Raji (cell line): ENCODE results near the gene SEC63.

Experiments used
- POLR2A ChIP-seq: IDR thresholded peaks from 2 replicates; pipeline ENCODE4 v1.6.1; 2011; ENCODE audit warnings: low read depth, low read length, control low read depth; ENCODE audit not compliant: insufficient read depth

Gene SEC63

GRCh38 chr6:107957909-107958688 lies at the start of gene SEC63:
Gene SEC63 (minus strand): TSS chr6:107958208. CDS start chr6:107958009, 199 bp downstream.
- TF ChIP-seq POLR2A, result peak; percentile 85

DNA sequence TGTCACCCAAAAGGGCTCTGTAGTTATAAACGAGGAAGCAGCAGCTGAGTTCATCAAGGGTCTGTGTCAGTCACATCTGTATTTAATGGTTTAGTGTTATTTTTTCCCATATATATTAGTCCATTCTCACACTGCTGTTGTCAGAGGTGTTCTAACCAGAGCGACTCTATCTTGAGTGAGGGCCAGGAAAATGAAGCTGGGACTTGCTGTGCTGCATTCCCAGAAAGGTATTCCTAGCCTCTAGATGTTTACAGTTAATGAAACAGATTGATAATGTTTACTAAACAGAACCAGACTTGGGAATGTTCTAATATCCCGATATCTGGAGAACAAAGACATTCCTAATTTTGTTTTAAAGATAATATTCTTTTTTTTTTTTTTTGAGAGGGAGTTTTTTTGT lies 48.0 kb upstream of the SEC63 start:
- TF ChIP-seq POLR2A, result no peak

GRCh38 chr6:108004861-108005260 lies 46.9 kb upstream of the SEC63 start:
- no peak for TF ChIP-seq POLR2A

DNA sequence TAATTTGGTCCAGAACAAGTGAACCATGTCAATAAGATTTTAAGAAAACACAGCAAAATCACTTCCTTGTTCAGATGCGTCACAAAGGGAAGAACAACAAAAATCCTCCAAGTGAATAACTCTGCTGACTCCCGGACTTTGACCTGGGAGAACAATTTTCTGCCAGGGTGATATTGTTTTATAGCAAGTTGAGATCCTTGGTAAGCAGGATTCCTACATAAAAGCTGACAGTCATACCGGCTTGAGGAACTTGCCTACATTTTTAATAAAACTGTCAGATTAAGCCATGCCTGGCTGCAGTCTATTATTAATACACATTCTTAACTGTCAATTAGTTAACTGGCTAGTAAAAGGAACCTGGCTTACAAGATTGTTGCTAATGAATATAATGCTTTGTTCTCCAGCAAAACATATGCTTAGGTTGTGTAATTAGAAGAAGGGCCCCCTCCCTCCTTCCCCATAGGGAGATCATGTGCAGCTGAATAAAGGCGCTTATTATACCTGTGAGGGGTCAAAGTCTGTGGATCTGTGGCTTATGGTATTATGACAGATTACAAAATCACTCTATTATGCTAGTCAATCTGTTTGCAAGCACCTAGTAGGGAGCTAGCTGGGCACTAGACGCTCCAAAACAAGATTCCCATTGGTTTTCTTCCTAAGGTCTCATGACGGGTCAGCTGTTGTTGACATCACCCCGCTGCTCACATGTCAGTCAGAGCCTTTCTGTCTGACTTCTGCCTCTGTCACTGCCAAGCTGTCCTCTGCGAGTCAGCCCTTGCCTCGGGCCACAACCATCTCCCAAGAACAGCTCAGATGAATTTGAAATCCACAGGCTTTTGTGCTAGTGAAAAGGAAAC lies 44.6 kb upstream of the SEC63 start:
- no peak for TF ChIP-seq POLR2A

DNA sequence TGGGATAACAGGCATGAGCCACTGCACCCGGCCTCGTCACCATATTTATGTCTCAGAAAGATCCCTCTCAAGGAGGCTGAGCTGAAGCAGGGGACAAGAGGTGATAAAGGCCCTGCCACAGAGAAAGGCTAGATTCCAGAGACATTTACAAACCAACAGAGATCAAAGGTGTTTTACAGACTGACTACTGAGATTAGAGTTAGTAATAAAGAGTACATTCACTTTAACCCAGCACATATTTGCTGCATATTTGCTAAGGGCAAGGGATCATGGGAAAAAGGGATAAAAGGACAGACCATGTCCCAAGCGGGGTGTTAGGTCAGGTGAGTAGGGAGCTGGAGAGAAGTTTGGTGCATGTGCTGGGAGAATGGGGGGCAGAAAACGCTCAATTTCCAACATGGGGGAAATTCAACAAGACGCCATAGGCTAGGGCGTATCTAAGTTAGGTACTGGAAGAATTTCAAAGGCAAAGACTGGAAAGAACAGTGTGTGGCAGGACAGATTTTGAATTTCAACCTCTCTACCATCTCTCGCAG lies 43.8 kb upstream of the SEC63 start:
- no peak for TF ChIP-seq POLR2A

DNA sequence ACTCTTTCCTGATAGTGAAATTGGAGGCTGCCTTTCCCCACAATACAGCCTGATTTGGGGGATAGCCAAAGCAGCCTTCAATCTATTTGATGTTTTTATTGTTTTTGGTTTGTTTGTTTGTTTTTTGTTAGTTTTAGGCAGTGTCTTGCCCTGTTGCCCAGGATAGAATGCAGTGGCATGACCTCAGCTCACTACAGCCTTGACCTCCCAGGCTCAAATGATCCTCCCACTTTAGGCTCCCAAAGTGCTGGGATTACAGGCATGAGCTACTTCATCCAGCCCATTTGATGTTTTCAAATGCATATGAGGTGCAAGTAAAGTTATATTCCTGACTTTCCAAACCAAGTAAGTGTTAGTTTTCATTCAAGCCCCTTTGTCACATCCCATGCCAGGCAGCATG lies 41.3 kb upstream of the SEC63 start:
- TF ChIP-seq POLR2A, result no peak

DNA sequence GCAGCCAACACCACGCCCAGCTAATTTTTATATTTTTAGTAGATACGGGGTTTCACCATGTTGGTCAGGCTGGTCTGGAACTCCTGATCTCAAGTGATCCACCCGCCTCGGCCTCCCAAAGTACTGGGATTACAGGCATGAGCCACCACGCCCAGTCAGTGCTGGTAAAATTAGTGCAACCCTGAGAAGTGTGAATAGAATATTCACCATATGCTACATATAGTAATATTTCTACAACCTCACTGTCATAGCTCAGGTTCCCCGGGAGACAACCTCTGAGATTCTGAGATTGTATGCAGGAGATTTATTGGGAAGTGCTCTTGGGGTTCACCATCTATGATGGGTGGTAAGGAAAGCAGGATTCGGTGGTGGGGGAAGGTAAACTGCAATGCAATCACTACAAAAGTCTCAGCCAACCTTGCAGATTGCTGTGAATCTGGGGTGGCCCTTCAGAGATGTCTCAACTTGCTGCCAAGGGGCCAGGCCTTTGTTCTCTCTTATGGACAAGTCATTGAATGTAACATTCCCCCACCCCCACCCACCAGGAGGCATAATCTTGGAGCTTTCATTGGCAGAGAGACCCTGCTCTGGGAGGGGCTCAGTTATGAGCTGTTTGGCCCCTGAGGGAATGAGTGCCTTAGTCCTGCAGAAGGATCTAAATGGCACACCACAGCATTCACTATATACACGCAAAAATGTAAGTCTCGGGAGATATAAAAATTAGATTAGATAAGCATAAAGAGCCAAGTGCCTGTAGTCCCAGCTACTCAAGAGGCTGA lies 34.0 kb upstream of the SEC63 start:
- no peak for TF ChIP-seq POLR2A

DNA sequence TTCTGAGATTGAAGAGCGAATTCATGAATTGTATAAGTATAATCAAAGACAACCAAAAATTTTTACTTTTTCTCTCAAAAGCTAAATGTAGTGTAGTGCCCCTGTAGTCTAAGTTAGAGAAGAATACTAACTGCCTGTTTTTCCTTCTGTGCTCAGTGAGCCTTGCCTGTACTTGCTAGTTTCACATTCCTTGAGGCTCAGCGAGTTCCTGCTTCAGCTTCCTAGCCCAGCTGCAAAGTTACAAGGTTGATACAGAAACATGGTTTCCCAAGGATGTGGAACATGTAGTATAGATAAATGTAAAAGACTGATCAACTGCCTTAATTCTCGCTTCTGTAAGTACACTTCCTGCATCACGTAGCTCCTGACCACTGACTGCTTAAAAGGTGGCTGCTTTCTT lies 33.1 kb upstream of the SEC63 start:
- no peak for TF ChIP-seq POLR2A

- no peak for TF ChIP-seq POLR2A
Measured at GRCh38 chr6:107989166-107990094, 31.4 kb upstream of the SEC63 start.

- TF ChIP-seq POLR2A, result no peak
Measured at GRCh38 chr6:107988570-107988969, 30.6 kb upstream of the SEC63 start.

DNA sequence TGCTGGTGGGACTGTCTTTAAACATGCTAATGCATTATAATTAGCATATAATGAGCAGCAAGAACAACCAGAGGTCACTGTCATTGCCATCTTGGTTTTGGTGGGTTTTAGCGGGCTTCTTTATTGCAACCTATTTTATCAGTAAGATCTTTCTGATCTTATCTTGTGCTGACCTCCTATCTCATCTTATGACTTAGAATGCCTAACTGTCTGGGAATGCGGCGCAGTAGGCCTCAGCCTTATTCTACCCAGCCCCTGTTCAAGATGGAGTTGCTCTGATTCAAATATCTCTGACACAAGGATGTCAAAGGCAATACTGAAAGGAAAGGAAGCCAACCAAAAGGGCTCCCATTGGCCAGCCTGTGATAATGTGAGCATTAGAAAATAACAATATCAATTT lies 29.8 kb upstream of the SEC63 start:
- no peak for TF ChIP-seq POLR2A

GRCh38 chr6:107985701-107986100 lies 27.7 kb upstream of the SEC63 start:
- no peak for TF ChIP-seq POLR2A

GRCh38 chr6:107983811-107984210 lies 25.8 kb upstream of the SEC63 start:
- TF ChIP-seq POLR2A, result no peak

- no peak for TF ChIP-seq POLR2A
Measured at GRCh38 chr6:107982486-107982885, 24.5 kb upstream of the SEC63 start.
